HUDEP-2 (cell line): Measurements from ENCODE around the gene MPRIP.
A peak's percentile ranks its signal among the peaks of the same experiment; 100 is the strongest.
"Not testable (repeated sequence)": the region's sequence is repeated elsewhere in the genome, so short reads cannot be mapped to it uniquely, and the experiment has no call there.

ENCODE experiments used
- DNase-seq, 76 experiments: peaks; one replicate each; lab custom pipeline; 2025; ENCODE audit not compliant: unreplicated experiment in 76 of 76; lab: John Stamatoyannopoulos, UW

MPRIP gene

DNA sequence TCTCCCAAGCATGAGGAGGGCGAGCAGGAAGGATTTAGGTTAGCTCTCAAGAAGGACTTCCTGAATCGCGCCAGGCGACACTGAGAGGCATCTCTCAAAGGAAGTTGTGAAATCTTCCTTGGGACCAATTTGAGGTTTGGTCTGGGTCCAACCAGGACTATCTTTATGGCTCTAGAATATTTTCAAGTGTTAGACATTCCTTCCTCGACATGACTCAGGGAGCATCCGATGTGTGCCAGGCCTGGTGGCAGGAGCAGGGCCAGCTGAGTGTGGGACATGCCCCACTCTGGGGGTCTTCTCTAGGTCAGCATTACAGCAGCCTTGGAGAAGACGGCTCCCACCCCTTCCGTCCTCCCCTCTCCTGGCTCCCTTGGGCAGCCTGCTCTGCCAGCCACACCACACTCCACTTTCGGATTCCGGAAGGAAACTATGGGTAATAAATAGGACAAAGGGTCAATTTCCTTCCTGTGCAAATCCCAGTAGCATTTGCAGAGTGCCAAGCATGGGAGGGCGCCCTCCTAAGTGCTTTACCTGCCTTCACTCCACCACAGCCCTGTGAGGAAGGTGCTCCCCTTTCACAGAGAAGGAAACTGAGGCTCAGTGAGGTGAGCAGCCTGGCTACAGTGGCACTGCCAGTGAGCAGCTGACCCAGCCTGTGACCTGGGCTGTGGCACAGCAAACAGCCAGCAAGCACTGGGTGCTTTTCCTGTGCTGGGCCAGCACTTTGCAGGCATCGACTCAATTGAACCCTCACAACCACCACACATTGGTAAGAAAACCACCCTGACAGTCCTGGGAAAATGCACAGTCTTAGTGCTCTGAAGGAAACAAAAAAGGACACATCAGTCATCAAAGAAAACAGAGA, 31.0 kb upstream of the MPRIP start:
- not testable (repeated sequence) for DNase-seq

- DNase-seq = not testable (repeated sequence)
Measured at GRCh38 chr17:17013828-17014747, 28.2 kb upstream of the MPRIP start.

DNA sequence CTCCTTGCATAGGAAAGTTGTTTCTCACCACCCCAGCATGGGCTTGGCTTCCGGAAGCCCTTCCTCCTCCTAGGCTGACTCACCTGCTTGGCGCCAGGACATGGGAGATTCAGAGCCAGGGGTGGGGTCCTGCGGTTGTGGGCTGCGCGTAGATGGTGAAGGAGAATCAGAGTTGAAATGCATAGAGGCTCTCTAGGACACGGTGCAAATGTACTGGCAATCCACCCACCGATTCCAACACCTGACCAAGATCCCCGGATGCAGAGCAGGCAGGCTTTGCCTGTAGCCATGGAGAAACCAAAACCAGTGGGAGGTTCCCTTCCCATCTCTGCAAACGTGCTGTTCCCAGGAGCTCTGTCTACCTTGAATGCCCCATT, 27.5 kb upstream of the MPRIP start:
- peak in 1 of 76 experiments; percentile 6 for DNase-seq

DNA sequence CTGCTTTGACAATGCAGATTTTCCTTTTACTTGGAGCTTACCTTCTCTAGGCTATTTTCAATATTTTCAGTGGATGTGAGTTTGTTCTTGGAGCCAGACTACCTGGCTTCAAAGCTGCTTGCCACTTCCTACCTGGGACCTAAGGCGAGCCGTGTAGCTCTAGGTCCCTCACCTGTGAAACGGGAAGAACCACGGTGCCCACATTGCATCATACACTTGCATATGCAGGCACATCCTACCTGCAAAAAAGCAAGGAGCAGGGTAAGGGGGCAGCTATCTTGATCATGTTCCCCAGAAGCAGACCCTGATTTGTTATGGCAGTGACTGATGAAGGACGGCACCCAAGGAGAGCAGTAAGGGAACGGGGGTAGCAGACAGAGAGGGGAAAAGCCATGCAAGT, 27.0 kb upstream of the MPRIP start:
- DNase-seq = no peak

- DNase-seq = peak in 42 of 76 experiments; percentile 5 to 89 (median 60)
Measured at GRCh38 chr17:17016199-17017197, 25.8 kb upstream of the MPRIP start.

- DNase-seq = no peak
Measured at GRCh38 chr17:17017343-17018014, 24.8 kb upstream of the MPRIP start.

DNA sequence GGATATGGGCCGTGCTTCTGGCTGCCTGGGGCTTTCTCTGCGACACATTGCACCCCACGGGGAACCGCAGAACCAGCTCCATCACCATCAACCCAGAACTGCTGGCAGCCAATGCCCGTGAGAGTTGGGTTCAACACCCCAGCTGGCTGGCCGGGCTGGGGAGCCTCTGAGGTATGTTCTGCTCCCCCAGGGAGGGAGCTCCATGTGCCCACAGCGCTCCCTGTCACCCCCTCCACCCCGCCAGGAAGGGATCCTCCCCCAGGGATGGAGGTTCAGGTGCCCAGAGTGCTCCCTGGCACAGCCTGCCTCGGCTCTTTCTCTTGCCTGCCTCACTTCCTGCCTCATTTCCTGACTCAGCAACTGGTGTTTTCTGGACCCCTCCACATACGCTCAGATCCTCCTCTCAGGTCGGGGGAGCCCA, 24.2 kb upstream of the MPRIP start:
- DNase-seq = no peak

- DNase-seq = no peak
Measured at GRCh38 chr17:17018612-17019429, 23.4 kb upstream of the MPRIP start.

DNA sequence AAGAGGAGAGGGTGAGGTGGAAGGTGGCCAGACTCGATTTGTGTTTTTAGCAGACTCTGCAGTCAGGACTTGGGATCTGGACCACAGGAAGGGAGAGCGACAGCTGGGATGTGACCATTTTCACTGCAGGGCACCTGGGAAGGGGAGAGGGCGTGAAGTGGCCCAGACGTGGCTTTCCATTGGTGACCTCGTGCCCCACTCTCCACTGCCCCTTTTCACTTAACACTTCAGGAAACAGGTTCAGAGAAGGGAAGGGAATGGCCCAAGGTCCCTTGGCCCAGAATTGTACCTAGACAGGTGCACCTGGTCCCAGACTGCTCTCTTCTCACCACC, 22.9 kb upstream of the MPRIP start:
- no peak for DNase-seq

DNA sequence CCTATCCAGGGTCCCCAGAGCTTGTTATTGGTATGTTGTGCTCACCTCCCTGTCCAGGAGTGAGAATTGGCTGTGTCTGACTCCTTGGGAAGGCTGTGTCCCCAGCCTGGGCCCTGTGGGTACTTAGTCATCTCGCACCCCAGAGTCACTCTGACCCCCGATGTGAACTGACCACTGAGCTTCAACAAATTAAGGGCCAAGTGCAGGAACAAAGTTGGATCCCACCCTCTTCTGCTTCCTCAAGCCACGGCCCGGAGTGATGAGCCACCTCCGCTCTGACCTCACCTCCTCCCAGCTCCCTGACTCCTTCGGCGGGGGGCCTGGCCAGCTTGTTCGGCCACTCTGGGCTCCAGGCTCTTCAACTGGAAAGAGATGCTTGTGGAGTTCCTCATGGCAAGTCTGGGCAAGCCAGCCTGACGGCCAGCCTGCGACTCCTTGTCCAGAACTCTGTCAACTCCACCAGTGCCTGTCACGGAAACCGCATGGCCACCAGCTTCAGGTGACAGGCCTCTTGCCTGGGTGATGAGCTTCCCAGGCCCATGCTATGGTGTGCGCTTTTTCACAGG, 22.3 kb upstream of the MPRIP start:
- DNase-seq = no peak

DNA sequence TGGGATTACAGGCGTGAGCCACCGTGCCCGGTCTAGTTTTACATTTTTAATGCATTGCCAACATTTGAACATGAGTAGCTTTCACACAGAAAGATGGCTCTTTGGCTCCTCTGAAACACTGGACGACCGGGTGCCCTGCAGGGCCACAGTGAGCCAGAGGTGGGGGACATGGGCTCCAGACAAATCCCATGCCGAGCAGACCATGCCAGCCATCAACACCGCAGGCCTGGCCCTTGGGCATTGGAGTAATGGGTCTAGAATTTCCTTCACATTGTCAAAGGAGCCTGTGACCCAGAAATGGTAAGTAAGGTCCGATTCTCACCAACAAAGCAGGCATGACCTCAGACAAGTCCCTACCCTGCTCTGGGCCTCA, 21.4 kb upstream of the MPRIP start:
- DNase-seq = no peak

- peak in 26 of 76 experiments; percentile 7 to 44 (median 26) for DNase-seq
Measured at GRCh38 chr17:17021194-17021863, 20.9 kb upstream of the MPRIP start.

GRCh38 chr17:17022011-17022410, 20.2 kb upstream of the MPRIP start:
- no peak for DNase-seq

DNA sequence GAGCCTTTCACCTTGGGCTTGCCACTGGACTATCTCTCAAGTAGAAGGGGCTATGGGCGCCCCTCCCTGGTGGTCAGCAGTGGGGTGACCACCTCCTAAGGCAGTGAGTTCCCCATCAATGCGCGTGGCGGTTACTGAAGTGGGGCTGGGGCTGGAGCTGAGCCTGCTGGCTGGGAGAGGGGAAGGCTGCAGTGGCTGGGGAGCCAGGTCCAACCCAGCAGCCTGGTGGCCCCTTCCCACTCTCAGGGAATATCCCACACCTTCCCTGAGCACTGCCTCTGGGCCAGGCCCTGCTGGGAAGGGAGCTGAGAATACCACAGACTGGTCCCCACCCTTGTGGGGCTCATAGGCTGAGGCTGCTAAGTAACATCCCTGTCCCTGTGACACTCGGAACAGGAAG, 19.8 kb upstream of the MPRIP start:
- DNase-seq = no peak

GRCh38 chr17:17024778-17025300, 17.4 kb upstream of the MPRIP start:
- DNase-seq = no peak

DNA sequence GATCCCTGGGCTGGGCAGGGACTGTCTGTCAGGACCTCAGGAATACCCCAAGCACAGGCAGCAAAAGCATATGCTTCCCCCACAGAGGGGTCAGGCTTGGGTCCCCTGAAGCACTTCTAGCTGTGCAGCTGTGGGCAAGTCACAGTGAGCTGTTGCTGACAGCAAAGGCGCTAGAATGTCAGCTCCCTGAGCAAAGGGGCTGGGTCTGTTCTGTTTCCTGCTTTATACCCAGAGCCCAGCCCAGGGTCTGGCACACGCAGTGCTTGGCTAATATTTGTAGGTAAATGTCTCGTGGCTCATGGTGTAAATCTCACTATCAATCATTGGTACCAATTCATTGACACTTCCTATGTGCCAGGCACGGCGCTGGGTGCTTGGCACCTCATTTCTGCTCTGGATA, 16.6 kb upstream of the MPRIP start:
- no peak for DNase-seq

DNA sequence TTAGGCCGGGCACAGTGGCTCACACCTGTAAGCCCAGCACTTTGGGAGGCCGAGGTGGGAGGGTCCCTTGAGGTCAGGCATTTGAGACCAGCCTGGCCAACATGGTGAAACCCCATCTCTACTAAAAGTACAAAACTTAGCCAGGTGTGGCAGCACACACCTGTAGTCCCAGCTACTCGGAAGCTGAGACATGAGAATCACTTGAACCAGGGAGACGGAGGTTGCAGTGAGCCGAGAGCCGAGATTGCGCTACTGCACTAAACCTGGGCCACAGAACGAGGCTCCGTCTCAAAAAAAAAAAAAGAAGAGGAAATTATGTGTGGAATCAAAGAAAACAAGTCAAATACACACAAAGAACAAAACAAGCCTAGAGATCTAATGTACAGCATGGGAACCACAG, 16.1 kb upstream of the MPRIP start:
- DNase-seq = no peak

GRCh38 chr17:17027442-17028058, 14.7 kb upstream of the MPRIP start:
- DNase-seq = no peak
